Karpas-422 (cell line): ENCODE measurements around the gene ZBTB48. TPM values are rescaled to one million over a fixed set of nuclear protein-coding genes. Genes with fewer than 3 reads are reported as not detected.

Experiments used
- DNase-seq: peaks from one replicate; pipeline ENCODE4 v3.0.0-alpha.2; 2015
- H2AFZ ChIP-seq: fragments of 200-600 bp; sonication (generic); 2 replicates; pipeline ENCODE4 v1.6.1; 2014; ENCODE audit warnings: antibody characterized with exemption, low read length, mixed read lengths
- H3K27ac ChIP-seq: fragments of 200-600 bp; sonication (generic); 2 replicates; pipeline ENCODE4 v1.5.1; 2014; ENCODE audit warnings: mild to moderate bottlenecking, low read length, moderate library complexity
- H3K27me3 ChIP-seq: fragments of 200-600 bp; sonication (generic); 2 replicates; pipeline ENCODE4 v1.6.1; 2014; ENCODE audit warnings: low read length, mixed read lengths
- H3K36me3 ChIP-seq: fragments of 200-600 bp; sonication (generic); 2 replicates; pipeline ENCODE4 v1.6.1; 2014; ENCODE audit warnings: low read length, mixed read lengths; ENCODE audit not compliant: insufficient read depth
- H3K4me1 ChIP-seq: fragments of 200-600 bp; sonication (generic); 2 replicates; pipeline ENCODE4 v1.6.1; 2014; ENCODE audit warnings: mild to moderate bottlenecking, low read length, mixed read lengths
- H3K4me2 ChIP-seq: fragments of 200-600 bp; sonication (generic); 2 replicates; pipeline ENCODE4 v1.6.1; 2014; ENCODE audit warnings: low read length, low read depth, mild to moderate bottlenecking; ENCODE audit not compliant: poor library complexity, severe bottlenecking
- H3K4me3 ChIP-seq: fragments of 200-600 bp; sonication (generic); 2 replicates; pipeline ENCODE4 v1.5.1; 2014; ENCODE audit warnings: mild to moderate bottlenecking, antibody characterized with exemption, low read length, mixed read lengths
- H3K79me2 ChIP-seq: fragments of 200-600 bp; sonication (generic); 2 replicates; pipeline ENCODE4 v1.6.1; 2014; ENCODE audit warnings: mild to moderate bottlenecking, low read length, mixed read lengths
- H3K9ac ChIP-seq: fragments of 200-600 bp; sonication (generic); 2 replicates; pipeline ENCODE4 v1.6.0; 2014; ENCODE audit warnings: low read length
- H3K9me2 ChIP-seq: fragments of 200-600 bp; sonication (generic), shearing (Covaris generic); replicated peaks from 2 replicates; pipeline ENCODE4 v1.6.0; 2014; ENCODE audit warnings: mild to moderate bottlenecking, low read length, moderate library complexity; ENCODE audit not compliant: insufficient read depth
- H3K9me3 ChIP-seq: fragments of 300-700, 200-600 bp; sonication (generic); 2 replicates; pipeline ENCODE4 v1.6.1; 2014; ENCODE audit warnings: low read length, mixed read lengths
- H4K20me1 ChIP-seq: fragments of 200-600 bp; sonication (generic); 2 replicates; pipeline ENCODE4 v1.6.1; 2014; ENCODE audit warnings: mild to moderate bottlenecking, antibody characterized with exemption, low read length, low read depth; ENCODE audit not compliant: insufficient read depth
- total RNA-seq: library from RNA; depleted of rRNA; stranded (reverse); fragments of >200 nt; shearing (Covaris generic); gene quantifications from 2 replicates; pipeline ENCODE4 v1.2.3, GENCODE V29; 2014; ENCODE audit warnings: low replicate concordance

The ZBTB48 gene
- total RNA-seq, 1 experiment from 2014 or later: 36.3 TPM

DNA sequence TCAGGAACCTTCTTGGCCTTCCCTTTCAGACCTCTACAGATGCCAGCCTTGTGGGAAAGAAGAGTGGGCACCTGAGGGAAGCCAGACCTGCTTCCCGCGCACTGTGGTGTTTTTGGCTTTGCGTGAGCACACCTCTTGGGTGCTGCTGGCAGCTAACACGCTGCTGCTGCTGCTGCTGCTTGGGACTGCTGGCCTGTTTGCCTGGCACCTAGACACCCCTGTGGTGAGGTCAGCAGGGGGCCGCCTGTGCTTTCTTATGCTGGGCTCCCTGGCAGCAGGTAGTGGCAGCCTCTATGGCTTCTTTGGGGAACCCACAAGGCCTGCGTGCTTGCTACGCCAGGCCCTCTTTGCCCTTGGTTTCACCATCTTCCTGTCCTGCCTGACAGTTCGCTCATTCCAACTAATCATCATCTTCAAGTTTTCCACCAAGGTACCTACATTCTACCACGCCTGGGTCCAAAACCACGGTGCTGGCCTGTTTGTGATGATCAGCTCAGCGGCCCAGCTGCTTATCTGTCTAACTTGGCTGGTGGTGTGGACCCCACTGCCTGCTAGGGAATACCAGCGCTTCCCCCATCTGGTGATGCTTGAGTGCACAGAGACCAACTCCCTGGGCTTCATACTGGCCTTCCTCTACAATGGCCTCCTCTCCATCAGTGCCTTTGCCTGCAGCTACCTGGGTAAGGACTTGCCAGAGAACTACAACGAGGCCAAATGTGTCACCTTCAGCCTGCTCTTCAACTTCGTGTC lies 995 bp upstream of the ZBTB48 start:
- H3K4me3 ChIP-seq: peak overlapping the region; percentile 88; the same call in 1 of the 2 replicates
- no peak overlapping the region for H2AFZ ChIP-seq
- H3K9me2 ChIP-seq: no peaks in the 10 kb centered on the region
- peaks cover 29% of the 10 kb centered on the region for H3K4me1 ChIP-seq
- H3K36me3 ChIP-seq: no peaks in the 10 kb centered on the region
- no peaks in the 10 kb centered on the region for H3K9me3 ChIP-seq
- DNase-seq: no peak
- H3K4me2 ChIP-seq: peak overlapping the region; percentile 84
- peaks cover 32% of the 10 kb centered on the region for H3K79me2 ChIP-seq
- no peaks in the 10 kb centered on the region for H3K27me3 ChIP-seq
- no peak overlapping the region for H3K27ac ChIP-seq
- H3K9ac ChIP-seq: peak overlapping the region; percentile 67
- peaks cover 9% of the 10 kb centered on the region for H4K20me1 ChIP-seq

DNA sequence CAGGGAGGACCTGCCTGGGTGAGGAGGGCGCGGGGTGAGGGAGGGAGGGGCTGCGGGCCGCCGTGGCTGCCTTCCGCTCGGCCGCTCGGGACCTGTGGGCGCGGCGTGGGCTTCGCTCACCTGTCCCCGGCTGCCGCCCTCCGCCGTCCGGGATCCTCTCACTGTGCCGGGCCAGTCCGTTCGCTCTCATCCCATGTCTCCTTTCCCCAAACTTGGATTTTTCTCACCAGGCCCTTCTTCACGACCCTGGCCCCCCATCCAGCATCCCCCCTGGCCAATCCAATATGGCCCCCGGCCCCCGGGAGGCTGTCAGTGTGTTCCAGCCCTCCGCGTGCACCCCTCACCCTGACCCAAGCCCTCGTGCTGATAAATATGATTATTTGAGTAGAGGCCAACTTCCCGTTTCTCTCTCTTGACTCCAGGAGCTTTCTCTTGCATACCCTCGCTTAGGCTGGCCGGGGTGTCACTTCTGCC lies 362 bp downstream of the ZBTB48 start:
- peak overlapping the region; percentile 49; the same call in 1 of the 2 replicates for H3K27ac ChIP-seq
- H4K20me1 ChIP-seq: peaks cover 9% of the 10 kb centered on the region
- no peaks in the 10 kb centered on the region for H3K9me2 ChIP-seq
- H3K4me2 ChIP-seq: peak overlapping the region; percentile 81
- peak overlapping the region; percentile 88 for H3K4me3 ChIP-seq
- H3K27me3 ChIP-seq: no peaks in the 10 kb centered on the region
- peaks cover 32% of the 10 kb centered on the region for H3K79me2 ChIP-seq
- H3K36me3 ChIP-seq: no peaks in the 10 kb centered on the region
- no peaks in the 10 kb centered on the region for H3K9me3 ChIP-seq
- 0 out of 2 replicates have a peak overlapping the region, but pooled peaks have one; percentile 2 for H2AFZ ChIP-seq
- H3K9ac ChIP-seq: peak overlapping the region; percentile 84
- H3K4me1 ChIP-seq: peaks cover 29% of the 10 kb centered on the region
- DNase-seq: peak; percentile 85

DNA sequence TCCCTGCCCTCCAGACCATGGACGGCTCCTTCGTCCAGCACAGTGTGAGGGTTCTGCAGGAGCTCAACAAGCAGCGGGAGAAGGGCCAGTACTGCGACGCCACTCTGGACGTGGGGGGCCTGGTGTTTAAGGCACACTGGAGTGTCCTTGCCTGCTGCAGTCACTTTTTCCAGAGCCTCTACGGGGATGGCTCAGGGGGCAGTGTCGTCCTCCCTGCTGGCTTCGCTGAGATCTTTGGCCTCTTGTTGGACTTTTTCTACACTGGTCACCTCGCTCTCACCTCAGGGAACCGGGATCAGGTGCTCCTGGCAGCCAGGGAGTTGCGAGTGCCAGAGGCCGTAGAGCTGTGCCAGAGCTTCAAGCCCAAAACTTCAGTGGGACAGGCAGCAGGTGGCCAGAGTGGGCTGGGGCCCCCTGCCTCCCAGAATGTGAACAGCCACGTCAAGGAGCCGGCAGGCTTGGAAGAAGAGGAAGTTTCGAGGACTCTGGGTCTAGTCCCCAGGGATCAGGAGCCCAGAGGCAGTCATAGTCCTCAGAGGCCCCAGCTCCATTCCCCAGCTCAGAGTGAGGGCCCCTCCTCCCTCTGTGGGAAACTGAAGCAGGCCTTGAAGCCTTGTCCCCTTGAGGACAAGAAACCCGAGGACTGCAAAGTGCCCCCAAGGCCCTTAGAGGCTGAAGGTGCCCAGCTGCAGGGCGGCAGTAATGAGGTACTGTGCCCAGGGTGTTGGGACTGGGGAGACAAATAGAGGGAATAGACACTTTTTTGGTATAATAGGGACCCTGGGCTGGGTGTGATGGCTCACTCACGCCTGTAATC lies 1.0 kb downstream of the ZBTB48 start:
- H3K36me3 ChIP-seq: no peaks in the 10 kb centered on the region
- peak overlapping the region; percentile 81 for H3K4me2 ChIP-seq
- DNase-seq: peak; percentile 61
- peaks cover 29% of the 10 kb centered on the region for H3K4me1 ChIP-seq
- no peaks in the 10 kb centered on the region for H3K9me2 ChIP-seq
- peak overlapping the region; percentile 88 for H3K4me3 ChIP-seq
- 0 out of 2 replicates have a peak overlapping the region, but pooled peaks have one; percentile 2 for H2AFZ ChIP-seq
- peaks cover 32% of the 10 kb centered on the region for H3K79me2 ChIP-seq
- no peaks in the 10 kb centered on the region for H3K27me3 ChIP-seq
- H4K20me1 ChIP-seq: peaks cover 9% of the 10 kb centered on the region
- H3K9me3 ChIP-seq: no peaks in the 10 kb centered on the region
- H3K9ac ChIP-seq: peak overlapping the region; percentile 84
- peak overlapping the region; percentile 49; the same call in 1 of the 2 replicates for H3K27ac ChIP-seq

DNA sequence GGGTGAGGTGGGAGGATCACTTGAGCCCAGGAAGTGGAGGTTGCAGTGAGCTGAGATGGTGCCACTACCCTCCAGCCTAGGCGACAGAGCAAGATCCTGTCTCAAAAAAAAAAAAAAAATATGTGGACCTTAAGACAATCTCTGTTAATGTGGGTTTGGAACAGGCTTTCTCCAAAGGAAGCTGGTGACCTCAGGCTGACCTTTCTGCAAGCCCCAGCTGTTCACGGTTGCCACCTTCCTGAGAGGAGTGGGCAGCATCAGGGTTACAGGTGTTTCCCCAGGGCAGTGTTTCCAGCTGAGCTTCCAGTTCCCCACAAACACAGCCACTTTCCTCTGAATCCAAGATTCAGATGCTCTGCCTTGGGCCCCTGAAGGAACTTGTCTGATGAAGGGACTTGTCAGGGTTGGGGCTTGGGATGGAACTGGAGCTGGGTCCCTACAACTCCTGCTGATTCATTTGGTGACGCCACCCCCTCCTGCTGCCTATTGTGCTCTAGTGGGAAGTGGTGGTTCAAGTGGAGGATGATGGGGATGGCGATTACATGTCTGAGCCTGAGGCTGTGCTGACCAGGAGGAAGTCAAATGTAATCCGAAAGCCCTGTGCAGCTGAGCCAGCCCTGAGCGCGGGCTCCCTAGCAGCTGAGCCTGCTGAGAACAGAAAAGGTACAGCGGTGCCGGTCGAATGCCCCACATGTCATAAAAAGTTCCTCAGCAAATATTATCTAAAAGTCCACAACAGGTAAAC lies 1.9 kb downstream of the ZBTB48 start:
- peak overlapping the region; percentile 88; the same call in 1 of the 2 replicates for H3K4me3 ChIP-seq
- H3K9me3 ChIP-seq: no peaks in the 10 kb centered on the region
- DNase-seq: no peak
- peaks cover 9% of the 10 kb centered on the region for H4K20me1 ChIP-seq
- peaks cover 32% of the 10 kb centered on the region for H3K79me2 ChIP-seq
- no peaks in the 10 kb centered on the region for H3K9me2 ChIP-seq
- peak overlapping the region; percentile 81 for H3K4me2 ChIP-seq
- no peak overlapping the region for H2AFZ ChIP-seq
- H3K4me1 ChIP-seq: peaks cover 32% of the 10 kb centered on the region
- no peaks in the 10 kb centered on the region for H3K27me3 ChIP-seq
- H3K36me3 ChIP-seq: no peaks in the 10 kb centered on the region
- H3K9ac ChIP-seq: 0 out of 2 replicates have a peak overlapping the region, but pooled peaks have one; percentile 84
- H3K27ac ChIP-seq: no peak overlapping the region

DNA sequence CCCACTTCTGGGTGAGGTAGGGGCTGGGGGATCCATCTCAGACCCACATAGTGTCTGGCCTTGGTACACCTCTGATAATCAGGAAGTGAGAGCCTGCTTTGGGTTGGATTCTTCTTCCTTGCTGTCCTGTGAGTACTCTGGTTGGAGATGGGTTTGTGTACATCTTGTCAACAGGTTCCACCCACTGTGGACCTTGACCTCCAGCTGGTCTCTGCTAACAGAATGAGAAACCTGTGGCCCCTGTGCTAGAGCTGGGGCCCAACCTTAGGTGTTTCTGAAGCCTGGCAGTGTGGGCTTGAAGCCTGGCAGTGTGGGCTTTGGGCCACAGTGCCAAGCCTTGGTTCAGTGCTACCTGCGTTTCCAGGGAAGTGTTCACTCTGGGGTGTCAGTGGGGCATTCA lies 2.6 kb downstream of the ZBTB48 start:
- peaks cover 38% of the 10 kb centered on the region for H3K4me1 ChIP-seq
- H3K79me2 ChIP-seq: peaks cover 32% of the 10 kb centered on the region
- no peak overlapping the region for H2AFZ ChIP-seq
- H3K36me3 ChIP-seq: no peaks in the 10 kb centered on the region
- H3K9me3 ChIP-seq: no peaks in the 10 kb centered on the region
- peaks cover 9% of the 10 kb centered on the region for H4K20me1 ChIP-seq
- no peaks in the 10 kb centered on the region for H3K27me3 ChIP-seq
- H3K9me2 ChIP-seq: no peaks in the 10 kb centered on the region
- no peak for DNase-seq
- no peak overlapping the region for H3K27ac ChIP-seq
- H3K4me2 ChIP-seq: peak overlapping the region; percentile 81
- no peak overlapping the region for H3K9ac ChIP-seq
- no peak overlapping the region for H3K4me3 ChIP-seq

DNA sequence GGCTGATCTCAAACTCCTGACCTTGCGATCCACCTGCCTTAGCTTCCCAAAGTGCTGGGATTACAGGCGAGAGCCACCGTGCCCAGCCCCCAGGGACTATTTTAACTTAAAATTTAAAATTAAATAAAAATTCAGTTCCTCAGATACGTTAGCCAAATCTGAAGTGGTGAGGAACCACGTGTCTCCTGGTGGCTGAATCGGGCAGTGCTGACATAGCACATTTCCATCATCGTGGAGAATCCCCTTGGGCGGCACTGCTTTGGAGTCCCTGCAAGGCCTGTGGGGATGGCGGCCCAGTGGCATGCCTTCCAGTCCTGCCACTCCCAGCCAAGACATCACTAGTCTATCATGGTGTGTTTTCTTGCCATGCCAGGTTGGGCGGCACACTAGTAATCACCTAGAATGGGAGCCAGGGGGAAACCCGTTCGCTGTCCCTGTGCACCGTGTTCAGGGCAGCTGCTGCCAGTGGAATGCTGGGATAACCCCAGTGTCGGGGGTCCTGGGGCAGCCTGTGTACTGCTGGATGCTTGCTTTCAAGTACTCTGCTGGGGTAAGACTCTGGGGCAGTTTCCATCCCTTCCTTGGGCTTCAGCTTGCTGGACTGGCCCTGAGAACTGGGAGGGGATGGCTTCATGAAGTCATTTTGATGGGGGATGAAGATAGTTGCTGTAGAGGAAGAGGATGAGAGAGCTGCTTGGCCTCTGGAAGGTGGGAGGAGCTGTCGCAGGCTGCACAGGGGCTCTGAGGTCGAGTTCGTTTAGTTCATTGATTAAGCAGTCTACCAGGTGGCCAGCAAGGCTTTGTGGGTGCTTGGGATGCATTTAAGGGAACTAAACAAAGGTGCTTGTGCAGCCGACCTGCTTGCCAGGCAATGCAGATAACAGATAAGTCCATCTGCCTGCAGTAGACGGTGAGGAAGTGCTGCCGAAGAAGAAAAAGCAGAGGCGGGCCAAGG lies 4.6 kb downstream of the ZBTB48 start:
- H3K9me3 ChIP-seq: no peaks in the 10 kb centered on the region
- DNase-seq: no peak
- H4K20me1 ChIP-seq: peaks cover 14% of the 10 kb centered on the region
- H3K36me3 ChIP-seq: peaks cover 7% of the 10 kb centered on the region; the same call in 1 of the 2 replicates
- peaks cover 35% of the 10 kb centered on the region for H3K4me1 ChIP-seq
- H3K4me3 ChIP-seq: no peak overlapping the region
- H3K9ac ChIP-seq: no peak overlapping the region
- H3K27me3 ChIP-seq: no peaks in the 10 kb centered on the region
- H3K9me2 ChIP-seq: no peaks in the 10 kb centered on the region
- no peak overlapping the region for H2AFZ ChIP-seq
- no peak overlapping the region for H3K27ac ChIP-seq
- H3K79me2 ChIP-seq: peaks cover 32% of the 10 kb centered on the region
- no peak overlapping the region for H3K4me2 ChIP-seq

DNA sequence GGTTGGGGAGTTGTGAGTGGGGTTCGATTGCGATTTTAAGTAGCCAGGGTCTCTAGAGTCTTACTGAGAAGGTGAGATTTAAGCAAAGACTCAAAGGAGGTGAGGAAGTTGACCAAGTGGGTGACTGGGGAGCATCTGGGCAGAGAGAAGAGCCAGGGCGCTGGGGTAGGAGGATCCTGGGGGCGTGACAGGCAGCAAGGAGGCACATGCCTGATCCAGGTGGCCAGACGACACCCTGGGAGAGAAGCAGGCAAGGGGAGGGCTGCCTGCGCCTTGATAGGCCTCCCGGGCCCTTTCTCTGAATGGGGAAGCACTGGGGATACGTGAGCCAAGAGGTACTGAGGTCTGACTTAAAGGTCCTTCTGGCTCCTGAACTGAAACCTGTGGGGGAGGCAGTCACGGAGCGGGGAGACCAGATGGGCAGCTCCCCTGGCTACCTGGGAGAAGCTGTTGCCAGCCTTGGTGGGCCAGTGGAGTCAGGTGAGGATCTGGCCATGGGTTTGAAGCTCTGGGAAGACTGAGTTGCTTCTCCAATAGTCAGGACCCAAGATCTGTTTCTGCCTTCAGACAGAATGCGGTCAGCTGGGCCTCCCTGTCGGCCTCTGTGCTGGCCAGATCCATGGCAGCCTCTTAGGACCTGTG lies 5.4 kb downstream of the ZBTB48 start:
- H3K4me1 ChIP-seq: peaks cover 32% of the 10 kb centered on the region
- DNase-seq: peak; percentile 41
- peaks cover 9% of the 10 kb centered on the region for H3K36me3 ChIP-seq
- H3K9me2 ChIP-seq: no peaks in the 10 kb centered on the region
- no peak overlapping the region for H2AFZ ChIP-seq
- H4K20me1 ChIP-seq: peaks cover 19% of the 10 kb centered on the region
- no peak overlapping the region for H3K4me2 ChIP-seq
- no peaks in the 10 kb centered on the region for H3K27me3 ChIP-seq
- H3K9me3 ChIP-seq: no peaks in the 10 kb centered on the region
- peaks cover 28% of the 10 kb centered on the region for H3K79me2 ChIP-seq
- no peak overlapping the region for H3K9ac ChIP-seq
- H3K27ac ChIP-seq: no peak overlapping the region
- H3K4me3 ChIP-seq: no peak overlapping the region
